Suppressor macrophage treated with lipopolysaccharide for 4 hours (primary cell): Measurements from ENCODE around the gene ALDOA.
A peak's percentile ranks its signal among the peaks of the same experiment; 100 is the strongest.

Experiments
- DNase-seq: peaks from one replicate; pipeline ENCODE4 v3.0.0-alpha.2; 2020

ALDOA gene

GRCh38 chr16:30046178-30046577, 19.4 kb upstream of the ALDOA start:
- no peak for DNase-seq

DNA sequence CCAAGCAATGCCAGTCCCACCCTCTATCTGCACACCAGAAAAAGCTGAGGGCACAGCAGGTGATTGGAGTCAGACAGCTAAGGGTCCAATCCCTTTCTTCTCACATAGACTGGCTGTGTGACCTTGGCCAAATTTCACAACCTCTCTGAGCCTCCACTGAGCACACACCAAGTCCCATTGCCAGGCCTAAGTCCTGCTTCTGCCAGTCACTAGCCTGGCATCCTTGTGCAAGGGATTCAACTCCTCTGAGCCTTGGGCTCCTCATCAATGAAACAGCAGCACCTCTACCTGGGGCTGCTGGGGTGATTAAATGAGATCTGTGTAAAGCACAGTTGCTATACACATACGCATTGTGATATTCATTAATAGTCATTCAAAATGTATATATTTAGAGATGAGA, 19.0 kb upstream of the ALDOA start:
- no peak for DNase-seq

DNA sequence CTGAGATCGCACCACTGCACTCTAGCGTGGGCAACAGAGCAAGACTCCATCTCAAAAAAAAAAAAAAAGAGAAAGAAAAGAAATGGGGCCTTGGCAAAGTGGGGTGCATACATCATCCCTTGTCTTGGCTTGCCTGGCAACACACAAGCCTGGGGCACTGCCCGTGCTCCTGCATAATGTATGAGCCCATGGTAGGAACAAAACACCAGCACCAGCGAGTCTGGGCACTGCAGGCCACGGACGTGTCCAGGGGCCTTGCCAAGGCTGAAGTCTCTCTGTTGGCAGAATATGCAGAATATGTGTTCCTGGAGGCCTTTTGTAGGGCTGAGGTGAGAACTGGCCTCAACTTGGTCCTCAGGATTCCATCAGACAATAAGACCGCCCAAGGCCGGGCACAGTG, 15.7 kb upstream of the ALDOA start:
- DNase-seq = no peak

DNA sequence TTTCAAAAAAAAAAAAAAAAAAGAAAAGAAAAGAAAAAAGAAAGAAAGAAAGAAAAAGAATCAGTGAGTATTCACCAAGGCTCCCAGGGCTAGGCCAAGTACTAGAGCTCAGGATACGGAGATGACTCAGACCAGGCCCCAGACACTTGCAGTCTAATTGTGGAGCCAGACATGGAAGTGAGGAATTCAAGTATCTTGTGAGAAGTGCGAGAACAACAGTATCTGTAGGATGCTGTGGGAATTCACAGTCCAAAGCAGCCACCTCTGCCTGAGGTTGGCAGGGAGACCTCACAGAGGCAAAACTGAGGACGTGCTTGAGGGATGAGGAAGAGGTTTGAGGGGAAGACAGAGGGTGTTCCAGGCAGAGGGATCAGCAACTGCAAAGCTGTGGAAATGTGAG, 14.0 kb upstream of the ALDOA start:
- DNase-seq = no peak

DNA sequence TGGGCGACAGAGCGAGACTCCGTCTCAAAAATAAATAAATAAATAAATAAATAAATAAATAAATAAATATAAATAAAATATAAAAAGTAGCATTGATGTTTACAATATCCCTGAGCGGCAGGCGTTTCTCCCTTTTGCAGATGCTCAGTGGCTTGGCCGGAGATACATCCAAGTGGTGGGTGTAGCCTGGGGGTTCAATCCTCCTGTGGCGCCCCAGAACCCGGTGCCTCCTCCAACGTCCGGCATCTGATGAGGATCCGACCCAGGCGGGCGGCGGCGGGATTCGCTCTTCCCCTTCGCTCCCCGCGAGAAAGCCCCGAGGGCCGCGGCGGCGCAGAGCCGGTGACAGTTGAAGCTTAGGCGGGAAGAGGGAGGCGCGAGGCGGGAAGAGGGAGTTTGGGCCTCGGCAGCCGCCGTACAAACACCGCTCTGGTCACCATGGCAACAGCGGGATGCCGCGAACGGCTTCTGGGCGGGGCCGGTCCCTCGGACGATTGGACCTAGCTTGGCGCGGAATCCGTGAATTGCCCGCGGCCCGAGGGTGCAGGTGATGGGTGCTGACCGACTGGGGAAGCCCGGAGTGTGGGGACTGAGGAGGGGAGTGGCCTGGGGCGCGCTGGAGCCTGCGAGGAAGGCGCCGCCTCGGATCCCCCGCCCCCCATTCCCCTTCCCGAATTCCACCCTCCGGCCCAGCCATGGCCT, 12.7 kb upstream of the ALDOA start:
- peak; percentile 97 for DNase-seq

DNA sequence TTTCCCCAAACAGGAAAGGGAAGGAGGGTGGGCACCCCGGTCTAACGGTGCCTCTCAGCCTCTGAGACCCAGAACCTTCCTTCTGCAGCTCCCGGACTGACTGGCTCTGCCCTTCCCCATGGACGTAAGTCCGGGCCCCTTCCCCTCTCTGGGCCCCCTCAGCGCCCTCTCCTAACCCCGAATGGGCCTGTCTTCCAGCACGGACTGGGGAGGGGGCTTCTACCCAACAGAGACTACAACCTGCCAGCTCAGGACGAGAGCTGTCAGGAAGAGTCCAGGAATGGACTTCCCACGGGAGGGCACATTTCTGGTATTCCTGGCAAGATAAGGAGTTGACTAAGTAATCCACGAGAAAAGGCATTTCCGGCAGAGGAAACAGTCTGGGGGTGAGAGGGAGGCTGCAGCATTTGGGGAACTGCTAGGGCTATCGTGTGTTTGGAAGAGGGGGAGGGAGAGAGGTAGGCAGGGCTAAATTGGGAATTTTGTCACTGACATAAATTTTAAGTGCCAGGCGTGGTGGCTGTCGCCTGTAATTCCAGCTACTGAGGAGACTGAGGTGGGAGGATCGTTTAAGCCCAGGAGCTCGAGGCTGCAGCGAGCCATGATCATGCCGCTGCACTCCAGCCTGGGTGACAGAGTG, 12.1 kb upstream of the ALDOA start:
- DNase-seq = no peak

- no peak for DNase-seq
Observed at GRCh38 chr16:30054451-30054850, 11.1 kb upstream of the ALDOA start.

- peak; percentile 37 for DNase-seq
Observed at GRCh38 chr16:30054959-30055553, 10.5 kb upstream of the ALDOA start.

DNA sequence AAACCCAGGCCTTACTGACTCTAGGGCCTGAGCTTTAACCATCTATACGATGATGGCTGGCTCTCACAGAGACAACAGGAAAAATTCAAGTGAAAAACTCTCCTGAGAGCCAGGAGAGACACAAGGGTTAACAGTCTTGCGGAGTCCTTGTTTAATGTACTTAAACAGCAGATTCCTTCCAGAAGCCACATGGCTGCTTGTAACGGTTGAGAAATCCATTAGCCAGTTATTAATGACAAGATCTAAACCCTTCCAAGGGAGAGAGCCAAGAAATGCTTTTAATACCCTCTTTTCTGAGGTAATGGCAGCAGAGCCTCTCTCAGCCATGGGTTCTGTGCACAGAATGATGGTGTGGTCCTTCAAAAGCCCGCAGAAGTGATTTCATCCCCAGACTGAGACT, 5.2 kb upstream of the ALDOA start:
- no peak for DNase-seq

DNA sequence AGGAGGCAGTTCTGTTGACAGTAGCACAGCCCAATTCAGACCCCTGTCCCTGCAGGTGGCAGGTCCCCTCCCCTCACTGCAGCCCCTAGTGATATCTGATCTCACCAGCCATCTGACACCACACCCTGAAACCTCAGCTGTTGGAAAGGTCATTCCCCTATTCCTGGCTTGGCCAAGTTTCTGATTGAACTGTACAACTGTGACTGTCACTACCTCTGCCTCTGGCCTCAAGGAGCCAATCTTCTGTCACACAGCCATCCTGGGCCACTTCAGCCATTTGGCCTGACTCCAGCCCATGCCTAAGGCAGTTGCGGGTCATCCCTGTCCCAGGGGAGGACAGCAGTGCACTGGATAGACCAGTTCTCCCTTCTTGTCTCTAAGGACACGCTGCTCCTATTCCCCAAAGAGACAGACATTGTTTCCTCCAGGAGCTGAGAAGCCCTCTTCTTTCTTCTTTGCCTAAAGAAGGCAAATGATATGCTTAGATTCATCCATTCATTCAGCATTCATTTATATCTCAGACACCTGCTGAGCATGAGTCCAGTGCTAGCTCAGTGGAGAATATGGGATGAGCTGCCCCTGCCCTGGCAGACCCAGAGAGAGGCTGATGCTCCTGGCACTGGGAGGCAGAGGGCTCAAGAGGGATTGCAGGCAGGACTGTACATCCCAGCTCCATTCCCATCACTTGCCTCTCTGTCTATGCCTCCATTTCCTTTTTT, 4.6 kb upstream of the ALDOA start:
- DNase-seq = no peak

DNA sequence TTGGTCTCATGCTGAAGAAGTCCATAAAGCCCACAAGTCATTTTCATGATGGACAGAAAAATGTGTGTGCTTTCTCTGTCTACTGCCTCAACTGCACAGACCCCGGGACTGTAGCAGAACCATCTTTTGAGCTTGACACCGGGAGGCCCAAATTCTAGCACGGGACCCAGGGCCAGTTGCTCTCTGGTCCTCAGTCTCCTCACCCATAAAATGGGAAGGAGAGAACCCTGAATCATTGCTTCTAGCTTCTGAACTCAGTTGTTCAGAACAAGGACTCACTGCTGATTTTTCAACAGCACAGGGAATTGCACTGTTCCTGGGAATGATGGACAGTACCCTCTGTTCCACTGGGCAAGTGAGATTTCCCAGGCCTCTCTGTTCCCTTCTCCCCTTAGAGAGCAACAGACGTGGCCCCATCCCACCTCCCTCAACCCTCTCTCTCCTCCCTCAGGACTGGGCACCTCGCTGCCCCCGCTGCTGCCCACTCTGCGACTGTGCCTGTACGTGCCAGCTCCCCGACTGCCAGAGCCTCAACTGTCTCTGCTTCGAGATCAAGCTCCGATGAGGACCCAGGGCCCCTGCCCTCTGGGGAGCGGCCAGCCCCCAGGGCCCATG, 2.2 kb upstream of the ALDOA start:
- DNase-seq = no peak

GRCh38 chr16:30063893-30064728, 1.4 kb upstream of the ALDOA start:
- peak; percentile 62 for DNase-seq

- no peak for DNase-seq
Observed at GRCh38 chr16:30064729-30065101, 845 bp upstream of the ALDOA start.

DNA sequence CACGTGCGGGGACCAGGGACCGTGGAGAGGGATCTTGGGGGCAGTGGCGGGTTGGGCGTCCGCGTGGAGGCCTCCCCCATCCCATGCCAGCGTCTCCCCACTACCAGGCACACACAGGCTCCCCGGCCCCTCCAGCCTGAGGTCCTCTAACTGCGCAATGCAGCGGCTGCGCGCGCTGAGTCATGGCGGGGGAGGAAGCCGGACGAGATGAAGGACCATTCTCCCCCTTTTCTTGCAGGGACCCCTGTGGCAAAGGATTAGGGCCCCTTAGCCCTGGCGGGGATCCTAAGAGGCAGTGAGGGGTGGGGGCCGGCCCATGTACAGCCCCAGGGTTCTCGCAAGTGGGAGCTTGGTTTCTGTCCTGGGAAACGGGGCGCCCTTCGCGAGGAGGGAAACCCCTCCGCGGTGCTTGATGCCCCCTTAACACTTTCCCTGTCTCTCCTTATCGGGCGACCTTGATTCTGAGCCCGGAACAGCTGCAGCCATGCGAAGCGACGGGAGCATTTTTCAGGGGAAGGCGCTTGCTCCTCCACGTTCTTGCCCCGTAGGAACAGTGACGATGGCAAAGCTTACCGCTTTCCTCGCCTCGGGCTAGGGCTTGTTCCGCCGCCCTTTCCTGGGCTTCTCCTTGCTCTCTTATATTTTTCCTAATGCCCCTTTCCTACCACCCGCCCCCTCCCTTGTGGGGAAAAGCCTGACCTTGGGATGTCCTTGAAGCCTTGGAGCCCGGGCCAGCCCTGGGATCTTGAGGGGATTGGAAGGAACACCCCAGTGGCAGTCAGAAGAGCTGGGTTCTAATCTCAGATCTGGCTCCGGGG, 592 bp downstream of the ALDOA start:
- DNase-seq = peak; percentile 70

- peak; percentile 38 for DNase-seq
Observed at GRCh38 chr16:30066761-30067583, 1.4 kb downstream of the ALDOA start.

DNA sequence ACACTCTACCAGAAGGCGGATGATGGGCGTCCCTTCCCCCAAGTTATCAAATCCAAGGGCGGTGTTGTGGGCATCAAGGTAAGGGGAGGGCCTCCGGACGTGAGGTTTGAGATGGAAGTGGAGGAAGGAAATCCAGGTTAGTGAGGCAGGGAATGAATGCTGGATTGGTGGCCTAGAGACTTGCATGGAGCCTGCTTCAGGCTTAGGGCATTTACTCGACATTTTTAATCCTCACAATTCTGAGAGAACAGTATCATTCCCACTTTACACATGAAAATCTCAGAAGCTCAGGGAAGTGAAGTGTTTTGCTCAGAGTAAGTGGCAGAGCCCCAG, 2.0 kb downstream of the ALDOA start:
- DNase-seq = no peak

- no peak for DNase-seq
Observed at GRCh38 chr16:30068333-30068732, 2.8 kb downstream of the ALDOA start.

DNA sequence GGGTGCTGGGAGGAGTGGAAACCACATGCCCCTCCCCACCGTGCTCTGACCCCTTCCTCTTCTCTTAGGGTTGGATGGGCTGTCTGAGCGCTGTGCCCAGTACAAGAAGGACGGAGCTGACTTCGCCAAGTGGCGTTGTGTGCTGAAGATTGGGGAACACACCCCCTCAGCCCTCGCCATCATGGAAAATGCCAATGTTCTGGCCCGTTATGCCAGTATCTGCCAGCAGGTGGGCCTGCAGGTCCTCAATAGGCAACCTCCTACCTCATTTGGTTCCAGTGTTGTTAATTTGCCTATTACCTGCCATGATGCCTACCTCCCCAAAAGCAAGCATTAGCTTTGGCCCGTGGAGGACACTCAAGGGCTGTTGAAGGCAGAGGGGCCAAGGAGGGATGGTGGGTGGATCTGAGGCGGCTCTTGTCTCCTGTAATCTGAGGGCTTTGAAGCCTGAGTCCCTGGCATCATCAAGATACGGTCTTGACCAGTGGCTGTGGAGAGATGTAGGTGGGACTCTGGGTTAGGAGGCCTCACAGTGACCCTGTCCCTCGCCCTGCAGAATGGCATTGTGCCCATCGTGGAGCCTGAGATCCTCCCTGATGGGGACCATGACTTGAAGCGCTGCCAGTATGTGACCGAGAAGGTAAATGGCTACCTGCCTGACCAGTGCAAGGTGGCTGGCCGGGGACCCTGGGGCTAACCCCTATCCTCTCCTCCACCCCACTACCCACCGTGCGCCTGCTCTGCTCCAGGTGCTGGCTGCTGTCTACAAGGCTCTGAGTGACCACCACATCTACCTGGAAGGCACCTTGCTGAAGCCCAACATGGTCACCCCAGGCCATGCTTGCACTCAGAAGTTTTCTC, 3.4 kb downstream of the ALDOA start:
- DNase-seq = peak; percentile 41

GRCh38 chr16:30069611-30070462, 4.3 kb downstream of the ALDOA start:
- DNase-seq = no peak
